GM12891 (cell line): ENCODE results near the gene PIGQ.

Source experiments
- POLR2A ChIP-seq: IDR thresholded peaks from 2 replicates; pipeline ENCODE4 v1.6.1; 2011; ENCODE audit warnings: low read depth, low read length, control low read depth
- POLR2AphosphoS5 ChIP-seq: IDR thresholded peaks from 2 replicates; pipeline ENCODE4 v1.6.1; 2011; ENCODE audit warnings: low read depth, low read length, control low read depth
- SPI1 ChIP-seq: IDR thresholded peaks from 2 replicates; pipeline ENCODE4 v1.6.1; 2011; ENCODE audit warnings: low read depth, low read length, control low read depth
- TAF1 ChIP-seq: IDR thresholded peaks from 2 replicates; pipeline ENCODE4 v1.6.1; 2011; ENCODE audit warnings: low read depth, low read length, control low read depth

GRCh38 chr16:590188-590814, 20.5 kb downstream of the PIGQ start:
- no peak for TF ChIP-seq POLR2A
- no peak for TF ChIP-seq POLR2AphosphoS5
- no peak for TF ChIP-seq TAF1
- TF ChIP-seq SPI1 = no peak
